ENCODE results near the gene GAN.

GAN gene

DNA sequence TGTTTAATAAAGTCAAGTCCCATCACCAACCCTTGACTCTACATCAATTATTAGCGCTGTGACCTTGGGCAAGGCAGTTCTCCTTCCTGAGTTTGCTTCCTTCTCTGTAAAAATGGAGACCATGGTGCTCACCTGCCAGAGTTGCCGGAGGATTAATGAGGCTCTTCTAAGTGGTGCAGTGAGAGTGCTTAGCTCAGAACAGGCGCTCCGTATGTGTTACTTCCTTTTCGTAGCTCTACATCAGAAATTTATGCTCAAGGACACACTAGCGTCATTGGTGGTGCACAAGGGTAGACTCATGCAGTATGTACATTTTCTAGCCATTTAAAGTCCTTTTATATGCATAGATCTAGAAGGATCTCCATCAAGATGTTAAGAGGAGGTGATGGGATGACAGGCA is 112.5 kb downstream of the GAN start:
- DNase-seq: no peak
- POLR2A ChIA-PET: no interaction called here
- CTCF ChIA-PET: interaction anchor here (0.7 to 1.5 kb wide), 4 partner anchors 8 to 296 kb away, joined by 3 read pairs; no protein-coding TSS in a partner anchor
- H3K27ac ChIP-seq (ENCODE audit: insufficient read depth in 1 of 2, low read depth in 1 of 2, low read length in 2 of 2, poor library complexity in 1 of 2, severe bottlenecking in 2 of 2): no peak overlapping the region
- no peak overlapping the region for H3K4me3 ChIP-seq (ENCODE audit: control insufficient read depth in 1 of 7, extremely low read depth in 1 of 7, insufficient read depth in 4 of 7, low read depth in 2 of 7, low read length in 6 of 7)
- H3K27me3 ChIP-seq (replicated peaks in 2 of 5; ENCODE audit: control insufficient read depth in 4 of 5, insufficient read depth in 5 of 5, low read length in 4 of 5): no peaks in the 10 kb centered on the region
- no peaks in the 10 kb centered on the region for H3K36me3 ChIP-seq (ENCODE audit: control insufficient read depth in 4 of 4, insufficient read depth in 4 of 4, low read length in 3 of 4)
- no peaks in the 10 kb centered on the region for H3K9me3 ChIP-seq (ENCODE audit: control extremely low read depth in 1 of 5, control insufficient read depth in 4 of 5, insufficient read depth in 2 of 5, low read depth in 1 of 5, low read length in 4 of 5)
- H3K4me1 ChIP-seq (ENCODE audit: control extremely low read depth in 1 of 4, control insufficient read depth in 4 of 4, insufficient read depth in 4 of 4, low read length in 3 of 4): peaks cover 2 to 21% (median 11%) of the 10 kb centered on the region in 4 experiments
- WGBS (ENCODE audit: insufficient coverage): 71% methylated on average over 4 of the region's 6 CpGs

DNA sequence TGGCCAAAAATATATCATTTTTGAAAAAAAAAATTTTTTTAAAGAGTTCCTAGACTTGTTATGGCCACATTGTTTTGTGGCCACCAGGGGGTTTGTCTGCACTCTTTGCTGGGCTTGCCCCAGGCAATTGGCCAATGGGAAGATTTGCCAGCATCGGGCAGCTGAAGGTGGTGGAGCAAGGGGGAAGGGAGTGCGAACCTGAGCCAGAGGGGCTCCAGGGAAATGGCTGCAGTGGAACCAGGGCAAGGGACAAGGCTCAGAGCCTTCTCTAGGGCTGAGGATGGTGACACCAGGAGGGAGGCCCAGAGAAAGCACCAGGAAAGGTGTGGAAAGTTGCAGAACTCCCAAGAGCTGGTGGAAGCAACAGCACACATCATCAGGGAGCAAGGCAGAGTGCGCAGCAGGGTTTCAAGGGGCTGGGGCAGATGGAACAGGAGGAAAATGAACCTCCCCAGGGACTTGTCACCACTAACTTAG is 114.3 kb downstream of the GAN start:
- H3K36me3 ChIP-seq (ENCODE audit: control insufficient read depth in 4 of 4, insufficient read depth in 4 of 4, low read length in 3 of 4): no peaks in the 10 kb centered on the region
- H3K4me3 ChIP-seq (ENCODE audit: control insufficient read depth in 1 of 7, extremely low read depth in 1 of 7, insufficient read depth in 4 of 7, low read depth in 2 of 7, low read length in 6 of 7): no peak overlapping the region
- peak; percentile 70 to 81 (median 77) for DNase-seq
- ChIA-PET POLR2A (interaction anchor here (1.6 kb wide), 1 partner anchor 196 kb away, joined by 4 read pairs; no protein-coding TSS in a partner anchor), CTCF (interaction anchor here (0.7 to 2.0 kb wide), 17 partner anchors 10 to 294 kb away, joined by 3 to 11 read pairs (median 4); no protein-coding TSS in a partner anchor)
- no peak overlapping the region for H3K27ac ChIP-seq (ENCODE audit: insufficient read depth in 1 of 2, low read depth in 1 of 2, low read length in 2 of 2, poor library complexity in 1 of 2, severe bottlenecking in 2 of 2)
- no peaks in the 10 kb centered on the region for H3K9me3 ChIP-seq (ENCODE audit: control extremely low read depth in 1 of 5, control insufficient read depth in 4 of 5, insufficient read depth in 2 of 5, low read depth in 1 of 5, low read length in 4 of 5)
- 56% methylated on average over 3 of the region's 3 CpGs for WGBS (ENCODE audit: insufficient coverage)
- H3K27me3 ChIP-seq (replicated peaks in 2 of 5; ENCODE audit: control insufficient read depth in 4 of 5, insufficient read depth in 5 of 5, low read length in 4 of 5): no peaks in the 10 kb centered on the region
- peaks cover 2 to 32% (median 20%) of the 10 kb centered on the region in 4 experiments for H3K4me1 ChIP-seq (ENCODE audit: control extremely low read depth in 1 of 4, control insufficient read depth in 4 of 4, insufficient read depth in 4 of 4, low read length in 3 of 4)

DNA sequence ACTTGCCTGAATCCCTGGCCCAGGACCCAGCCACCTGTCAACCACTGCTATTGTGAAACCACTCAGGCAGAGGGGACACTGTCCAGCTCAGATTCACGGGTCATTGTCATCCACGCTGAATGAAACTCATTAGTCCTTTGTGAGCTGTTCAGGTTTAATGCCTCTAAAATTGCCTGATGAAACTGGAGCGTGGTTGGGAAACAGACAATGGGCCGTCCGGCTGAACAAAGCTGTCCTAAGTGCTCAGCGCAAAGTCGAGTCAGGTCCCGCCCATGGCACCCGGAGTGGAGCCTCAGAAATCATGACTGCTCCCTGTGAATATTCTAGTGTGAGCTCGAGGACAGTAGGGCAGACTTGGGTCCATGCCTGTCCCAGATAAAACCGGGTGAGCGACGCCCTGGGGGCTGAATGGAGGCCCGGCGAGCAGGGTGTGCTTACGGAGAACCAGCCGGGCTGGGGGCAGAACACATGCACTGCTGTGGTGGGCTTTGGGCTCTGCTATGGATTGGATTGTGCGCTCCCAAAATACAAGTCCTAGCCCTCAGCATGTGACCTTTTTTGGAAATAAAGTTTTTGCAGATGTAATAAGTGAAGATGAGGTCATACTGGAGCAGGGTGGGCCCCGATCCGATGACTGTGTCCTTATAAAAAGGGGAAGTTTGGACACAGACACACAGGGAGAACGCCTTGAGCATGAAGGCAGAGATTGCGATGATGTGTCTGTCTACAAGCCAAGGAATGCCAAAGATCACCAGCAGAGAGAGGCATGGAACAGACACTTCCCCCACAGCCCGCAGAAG is 117.0 kb downstream of the GAN start:
- CTCF ChIA-PET: interaction anchor here (0.6 to 1.0 kb wide), 2 partner anchors 9 to 273 kb away, joined by 3 read pairs; no protein-coding TSS in a partner anchor
- no peaks in the 10 kb centered on the region for H3K27me3 ChIP-seq (replicated peaks in 2 of 5; ENCODE audit: control insufficient read depth in 4 of 5, insufficient read depth in 5 of 5, low read length in 4 of 5)
- no peak overlapping the region for H3K27ac ChIP-seq (ENCODE audit: insufficient read depth in 1 of 2, low read depth in 1 of 2, low read length in 2 of 2, poor library complexity in 1 of 2, severe bottlenecking in 2 of 2)
- POLR2A ChIA-PET: no interaction called here
- H3K36me3 ChIP-seq (ENCODE audit: control insufficient read depth in 4 of 4, insufficient read depth in 4 of 4, low read length in 3 of 4): no peaks in the 10 kb centered on the region
- peaks cover 0 to 24% (median 14%) of the 10 kb centered on the region in 4 experiments for H3K4me1 ChIP-seq (ENCODE audit: control extremely low read depth in 1 of 4, control insufficient read depth in 4 of 4, insufficient read depth in 4 of 4, low read length in 3 of 4)
- peak in 2 of 3 donors; percentile 58 to 68 for DNase-seq
- no peak overlapping the region for H3K4me3 ChIP-seq (ENCODE audit: control insufficient read depth in 1 of 7, extremely low read depth in 1 of 7, insufficient read depth in 4 of 7, low read depth in 2 of 7, low read length in 6 of 7)
- 95% methylated on average over 22 of the region's 23 CpGs for WGBS (ENCODE audit: insufficient coverage)
- no peaks in the 10 kb centered on the region for H3K9me3 ChIP-seq (ENCODE audit: control extremely low read depth in 1 of 5, control insufficient read depth in 4 of 5, insufficient read depth in 2 of 5, low read depth in 1 of 5, low read length in 4 of 5)

DNA sequence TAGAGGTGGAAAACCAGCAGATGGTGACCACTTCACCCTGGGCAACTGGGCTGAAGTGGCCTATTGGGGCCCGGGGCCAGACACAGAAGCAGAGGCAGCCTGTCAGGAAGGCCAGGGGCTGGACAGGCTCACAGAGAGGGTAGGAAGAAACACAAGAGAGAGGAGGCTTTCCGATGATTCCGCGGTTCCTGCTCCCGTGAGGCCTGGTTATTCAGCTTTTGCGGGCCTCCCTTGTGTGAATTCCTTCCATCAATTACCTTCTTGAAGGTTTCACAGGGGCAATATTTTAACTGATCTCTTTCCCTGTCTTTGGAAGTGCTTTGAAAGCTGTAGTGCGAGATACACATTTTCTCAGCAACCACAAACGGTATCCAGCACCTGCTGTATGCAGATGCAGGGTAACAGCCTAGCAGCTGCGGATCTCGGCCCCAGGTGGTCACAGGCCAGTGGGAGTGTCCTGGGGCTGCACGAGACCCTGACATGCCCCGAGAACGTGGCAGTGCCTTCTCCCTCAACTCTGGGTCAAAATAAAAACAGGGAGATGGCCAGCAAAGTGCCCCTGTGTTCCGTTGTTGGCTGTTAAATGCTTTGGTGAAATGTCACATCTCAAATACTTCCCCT is 118.3 kb downstream of the GAN start:
- POLR2A ChIA-PET: no interaction called here
- Histone ChIP-seq H3K4me1 (ENCODE audit: control extremely low read depth in 1 of 4, control insufficient read depth in 4 of 4, insufficient read depth in 4 of 4, low read length in 3 of 4) (peaks cover 0 to 26% (median 16%) of the 10 kb centered on the region in 4 experiments), H3K4me3 (ENCODE audit: control insufficient read depth in 1 of 7, extremely low read depth in 1 of 7, insufficient read depth in 4 of 7, low read depth in 2 of 7, low read length in 6 of 7) (no peak overlapping the region), H3K36me3 (ENCODE audit: control insufficient read depth in 4 of 4, insufficient read depth in 4 of 4, low read length in 3 of 4) (no peaks in the 10 kb centered on the region), H3K27ac (ENCODE audit: insufficient read depth in 1 of 2, low read depth in 1 of 2, low read length in 2 of 2, poor library complexity in 1 of 2, severe bottlenecking in 2 of 2) (peak overlapping the region in 1 of 2 experiments; percentile 43), H3K27me3 (replicated peaks in 2 of 5; ENCODE audit: control insufficient read depth in 4 of 5, insufficient read depth in 5 of 5, low read length in 4 of 5) (no peaks in the 10 kb centered on the region), H3K9me3 (ENCODE audit: control extremely low read depth in 1 of 5, control insufficient read depth in 4 of 5, insufficient read depth in 2 of 5, low read depth in 1 of 5, low read length in 4 of 5) (no peaks in the 10 kb centered on the region)
- DNase-seq: peak in 2 of 3 donors; percentile 80 to 89
- 41% methylated on average over 10 of the region's 14 CpGs for WGBS (ENCODE audit: insufficient coverage)
- CTCF ChIA-PET: interaction anchor here (1.5 kb wide), 1 partner anchor 20 kb away, joined by 3 read pairs; no protein-coding TSS in a partner anchor

DNA sequence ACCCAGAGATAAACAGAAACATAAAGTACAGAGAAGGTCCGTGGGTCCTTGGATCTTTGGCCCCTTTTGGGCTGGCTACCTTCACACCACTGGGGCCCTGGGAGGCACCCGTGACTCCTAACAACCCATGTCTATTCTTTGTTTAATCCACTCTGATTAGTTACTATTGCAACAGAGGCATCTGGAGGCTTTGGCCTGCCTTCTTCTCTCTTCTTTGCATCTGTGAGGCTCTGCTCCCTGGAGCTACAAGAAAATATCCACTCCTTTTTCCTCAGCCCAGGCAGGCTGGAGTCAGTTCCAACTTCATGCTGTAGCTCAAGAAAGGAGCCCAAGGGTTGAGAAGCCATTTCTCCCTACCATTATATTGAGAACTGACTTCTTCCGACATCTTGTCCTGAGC is 120.3 kb downstream of the GAN start:
- no peak for DNase-seq
- Histone ChIP-seq H3K4me3 (ENCODE audit: control insufficient read depth in 1 of 7, extremely low read depth in 1 of 7, insufficient read depth in 4 of 7, low read depth in 2 of 7, low read length in 6 of 7) (no peak overlapping the region), H3K27ac (ENCODE audit: insufficient read depth in 1 of 2, low read depth in 1 of 2, low read length in 2 of 2, poor library complexity in 1 of 2, severe bottlenecking in 2 of 2) (no peak overlapping the region), H3K4me1 (ENCODE audit: control extremely low read depth in 1 of 4, control insufficient read depth in 4 of 4, insufficient read depth in 4 of 4, low read length in 3 of 4) (peaks cover 0 to 26% (median 13%) of the 10 kb centered on the region in 4 experiments), H3K27me3 (replicated peaks in 2 of 5; ENCODE audit: control insufficient read depth in 4 of 5, insufficient read depth in 5 of 5, low read length in 4 of 5) (no peaks in the 10 kb centered on the region), H3K9me3 (ENCODE audit: control extremely low read depth in 1 of 5, control insufficient read depth in 4 of 5, insufficient read depth in 2 of 5, low read depth in 1 of 5, low read length in 4 of 5) (no peaks in the 10 kb centered on the region), H3K36me3 (ENCODE audit: control insufficient read depth in 4 of 4, insufficient read depth in 4 of 4, low read length in 3 of 4) (no peaks in the 10 kb centered on the region)
- POLR2A ChIA-PET: no interaction called here
- CTCF ChIA-PET: interaction anchor here (0.9 to 1.7 kb wide), 4 partner anchors 8 to 31 kb away, joined by 3 to 5 read pairs (median 3); no protein-coding TSS in a partner anchor
- 95% methylated on average over 2 of the region's 3 CpGs for WGBS (ENCODE audit: insufficient coverage)

DNA sequence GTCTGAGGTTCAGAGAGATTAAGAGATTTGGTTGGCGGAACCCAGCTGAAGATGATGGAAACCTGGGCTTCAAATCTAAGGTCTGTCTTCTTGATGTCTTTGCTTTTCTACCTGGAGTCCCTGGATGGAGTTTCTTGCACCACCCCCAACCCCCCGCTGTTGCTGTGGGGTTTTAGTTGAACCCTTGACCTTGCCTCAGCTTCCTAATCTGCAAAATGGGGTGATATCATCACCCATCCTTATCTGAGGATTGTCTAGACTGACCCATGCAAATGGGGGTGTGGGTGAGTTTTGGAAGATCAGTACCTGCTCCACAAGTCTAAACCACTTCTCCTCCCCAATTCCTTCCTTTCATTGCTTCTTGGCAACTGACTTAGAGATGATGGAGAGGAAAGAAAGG is 120.8 kb downstream of the GAN start:
- H3K36me3 ChIP-seq (ENCODE audit: control insufficient read depth in 4 of 4, insufficient read depth in 4 of 4, low read length in 3 of 4): no peaks in the 10 kb centered on the region
- no peaks in the 10 kb centered on the region for H3K9me3 ChIP-seq (ENCODE audit: control extremely low read depth in 1 of 5, control insufficient read depth in 4 of 5, insufficient read depth in 2 of 5, low read depth in 1 of 5, low read length in 4 of 5)
- H3K27me3 ChIP-seq (replicated peaks in 2 of 5; ENCODE audit: control insufficient read depth in 4 of 5, insufficient read depth in 5 of 5, low read length in 4 of 5): no peaks in the 10 kb centered on the region
- no peak overlapping the region for H3K4me3 ChIP-seq (ENCODE audit: control insufficient read depth in 1 of 7, extremely low read depth in 1 of 7, insufficient read depth in 4 of 7, low read depth in 2 of 7, low read length in 6 of 7)
- no peak overlapping the region for H3K27ac ChIP-seq (ENCODE audit: insufficient read depth in 1 of 2, low read depth in 1 of 2, low read length in 2 of 2, poor library complexity in 1 of 2, severe bottlenecking in 2 of 2)
- no peak for DNase-seq
- peaks cover 0 to 26% (median 13%) of the 10 kb centered on the region in 4 experiments for H3K4me1 ChIP-seq (ENCODE audit: control extremely low read depth in 1 of 4, control insufficient read depth in 4 of 4, insufficient read depth in 4 of 4, low read length in 3 of 4)
- POLR2A ChIA-PET: no interaction called here
- 83% methylated on average over 1 of the region's 2 CpGs for WGBS (ENCODE audit: insufficient coverage)
- CTCF ChIA-PET: interaction anchor here (0.9 to 1.7 kb wide), 3 partner anchors 9 to 32 kb away, joined by 3 read pairs; no protein-coding TSS in a partner anchor

Data from common myeloid progenitor, CD34-positive (primary cell).